LNCAP (cell line): ENCODE measurements around the gene CES3.

Source experiments
- CTCF ChIP-seq: fragments of 450-650 bp; IDR thresholded peaks from 2 replicates; pipeline ENCODE4 v1.5.1; 2017; ENCODE audit warnings: mild to moderate bottlenecking

Gene CES3

DNA sequence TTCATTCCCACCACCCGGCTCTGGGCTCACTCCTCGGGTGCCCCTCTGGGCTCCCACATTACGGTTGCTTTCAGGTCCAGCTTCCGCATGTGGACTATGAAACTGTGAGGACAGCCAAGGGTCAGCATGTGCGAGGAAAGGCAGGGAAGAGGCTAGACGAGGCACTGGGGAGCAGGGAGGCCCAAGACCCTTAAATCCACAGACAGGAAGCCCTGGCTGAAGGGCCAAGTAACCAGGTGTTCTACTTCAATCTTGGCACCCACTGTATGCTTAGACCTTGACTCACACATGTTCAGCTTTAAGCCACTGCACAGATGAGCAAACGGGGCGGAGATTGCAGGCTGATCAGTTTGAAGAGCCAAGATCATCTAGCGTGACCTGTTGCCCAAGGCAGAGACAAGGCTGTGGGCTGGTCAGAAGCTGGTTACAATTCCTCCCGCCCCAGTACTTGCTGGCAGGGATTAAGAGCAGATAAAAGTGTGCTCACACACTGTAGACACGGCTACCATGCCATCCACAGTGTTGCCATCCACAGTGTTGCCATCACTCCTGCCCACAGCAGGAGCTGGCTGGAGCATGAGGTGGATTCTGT, 27.2 kb downstream of the CES3 start, which contains the start of gene CES4A:
Gene CES4A (plus strand): TSS at position 393 of the 592 bp plus-strand sequence. CDS start 184 bp downstream, at position 577.
- no peak for TF ChIP-seq CTCF

DNA sequence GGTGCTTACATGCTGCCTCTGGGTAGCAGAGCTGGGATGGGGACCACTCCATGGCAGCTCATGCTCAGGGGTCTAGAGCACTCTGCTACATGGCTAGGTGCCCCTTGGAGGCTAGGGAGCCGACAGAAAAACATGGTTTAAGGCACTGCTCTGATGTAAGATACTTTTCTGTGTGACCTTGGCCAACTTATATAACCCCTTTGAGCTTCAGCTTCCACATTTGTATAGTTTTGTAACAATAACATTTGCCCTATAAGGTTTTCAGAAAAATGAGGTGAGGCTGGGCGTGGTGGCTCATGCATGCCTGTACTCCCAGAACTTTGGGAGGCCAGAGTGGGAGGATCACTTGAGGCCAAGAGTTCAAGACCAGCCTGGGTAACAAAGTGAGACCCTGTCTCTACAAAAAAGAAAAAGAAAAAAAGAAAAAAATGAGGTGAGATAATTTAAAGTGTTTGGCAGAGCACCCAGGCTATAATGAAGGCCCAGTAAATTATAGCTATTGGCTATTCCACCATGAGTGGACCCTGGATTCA, 30.5 kb downstream of the CES3 start:
- no peak for TF ChIP-seq CTCF

DNA sequence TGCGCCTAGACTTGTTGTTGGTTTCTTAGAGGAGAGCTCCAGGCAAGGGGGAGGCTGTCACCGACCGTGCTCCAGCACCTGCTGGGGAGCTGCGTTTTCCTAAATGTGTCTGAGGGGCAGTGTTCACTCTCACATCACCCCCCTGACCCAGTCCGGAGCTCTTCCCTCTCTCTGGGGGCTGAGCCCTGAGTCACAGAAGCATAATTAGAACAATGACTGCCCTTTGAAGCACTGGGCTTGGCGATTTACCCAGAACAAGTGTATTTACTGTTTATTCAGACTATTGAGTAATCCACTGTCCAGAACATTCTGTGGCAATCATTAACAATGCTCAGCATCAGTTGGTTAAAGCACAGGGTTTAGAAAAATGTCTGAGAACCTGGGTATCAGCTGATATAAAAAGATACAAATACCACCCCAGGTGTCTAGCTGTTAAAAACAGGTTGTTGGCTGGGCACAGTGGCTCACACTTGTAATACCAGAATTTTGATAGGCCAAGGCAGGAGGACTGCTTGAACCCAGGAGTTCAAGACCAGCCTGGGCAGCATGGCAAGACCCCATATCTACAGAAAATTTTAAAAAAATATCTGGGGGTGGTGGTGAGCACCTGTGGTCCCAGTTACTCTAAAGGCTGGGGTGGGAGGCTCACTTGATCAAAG, 35.4 kb downstream of the CES3 start:
- no peak for TF ChIP-seq CTCF

DNA sequence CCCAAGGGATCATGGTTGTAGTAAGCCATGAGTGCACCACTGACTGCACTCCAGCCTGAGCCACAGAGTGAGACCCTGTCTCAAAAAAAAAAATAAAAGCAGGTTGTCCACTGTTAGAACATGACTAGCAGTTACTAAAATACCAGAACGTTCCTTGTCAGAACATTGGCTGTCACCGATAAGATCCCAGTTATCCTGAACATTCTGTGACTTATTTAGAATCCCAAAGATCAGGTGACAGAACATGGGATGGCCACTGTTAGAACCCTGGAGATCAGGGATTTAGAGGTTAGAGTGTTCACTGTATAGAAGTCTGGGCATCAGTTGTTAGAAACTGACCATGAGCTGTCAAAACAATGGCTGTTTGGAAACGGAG, 35.9 kb downstream of the CES3 start:
- TF ChIP-seq CTCF, result no peak

- no peak for TF ChIP-seq CTCF
Observed at GRCh38 chr16:67000384-67001351, 39.6 kb downstream of the CES3 start.

GRCh38 chr16:67001726-67002125, 40.7 kb downstream of the CES3 start:
- TF ChIP-seq CTCF, result no peak

DNA sequence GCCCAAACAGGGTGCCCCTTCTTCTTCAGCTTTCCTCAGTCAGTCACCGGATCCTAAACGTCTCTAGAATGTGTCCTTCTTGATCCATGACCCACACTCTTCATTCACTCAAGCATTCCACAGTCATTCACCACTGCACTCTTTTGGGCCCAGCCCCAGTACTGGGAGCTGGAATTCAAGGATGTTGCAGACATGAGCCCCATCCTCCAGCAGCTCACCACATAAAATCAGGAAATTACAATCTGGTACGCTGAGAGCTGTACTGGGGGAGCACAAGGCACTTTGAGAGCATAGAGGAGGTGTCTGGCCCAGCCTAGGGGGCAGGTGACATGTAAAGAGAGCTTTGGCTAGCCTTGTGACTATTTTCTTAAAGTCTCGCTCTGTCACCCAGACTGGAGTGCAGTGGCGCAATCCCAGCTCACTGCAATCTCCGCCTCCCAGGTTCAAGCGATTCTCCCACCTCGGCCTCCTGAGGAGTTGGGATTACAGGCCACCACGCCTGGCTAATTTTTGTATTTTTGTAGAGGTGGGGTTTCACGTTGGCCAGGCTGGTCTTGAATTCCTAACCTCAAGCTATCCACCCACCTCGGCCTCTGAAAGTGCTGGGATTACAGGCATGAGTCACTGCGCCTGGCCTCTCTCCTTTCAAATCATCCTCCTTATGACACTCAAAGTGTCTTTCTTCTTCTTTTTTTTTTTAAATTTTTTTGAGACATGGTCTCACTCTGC, 46.0 kb downstream of the CES3 start:
- TF ChIP-seq CTCF, result no peak
